ENCODE measurements around the gene KANSL1. TPM values are rescaled to one million over a fixed set of nuclear protein-coding genes. Genes with fewer than 3 reads are reported as not detected.

KANSL1 gene
- polyA plus RNA-seq, 4 donors: 66.4 to 80.7 (median 69.0) TPM

- no peak for DNase-seq (ENCODE audit: low read depth in 4 of 4, low spot score in 3 of 4)
Measured at GRCh38 chr17:46170639-46171429, 22.4 kb downstream of the KANSL1 start.

DNA sequence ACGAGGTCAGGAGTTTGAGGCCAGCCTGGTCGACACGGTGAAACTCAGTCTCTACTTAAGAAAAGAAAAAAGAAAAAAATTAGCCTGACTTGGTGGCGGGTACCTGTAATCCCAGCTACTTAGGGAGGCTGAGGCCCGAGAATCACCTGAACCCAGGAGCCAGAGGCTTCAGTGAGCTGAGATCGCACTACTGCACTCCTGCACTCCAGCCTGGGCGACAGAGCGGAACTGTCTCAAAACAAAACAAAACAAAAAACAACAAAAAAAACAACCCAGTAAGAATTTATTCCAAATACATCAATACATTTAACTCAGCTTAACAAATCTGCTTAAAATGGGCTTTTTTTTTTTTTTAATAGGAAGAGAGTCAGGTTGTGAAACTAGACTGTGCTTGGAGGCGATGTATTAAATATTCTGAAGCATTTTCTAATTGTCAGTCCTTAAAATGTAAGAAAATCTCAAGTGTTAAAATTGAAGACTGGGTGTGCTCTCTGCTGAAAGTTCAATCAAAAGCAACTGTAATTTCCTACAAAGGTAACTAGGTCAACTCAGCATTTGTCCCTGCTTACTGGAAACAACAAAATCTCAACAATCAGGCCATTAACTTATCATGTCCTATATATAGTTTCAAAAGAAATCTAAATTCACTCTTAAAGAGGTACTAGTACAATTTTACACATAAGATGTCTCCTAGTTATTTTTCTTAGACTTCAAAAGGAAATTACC is 23.2 kb downstream of the KANSL1 start:
- DNase-seq (ENCODE audit: low read depth in 4 of 4, low spot score in 3 of 4): no peak

GRCh38 chr17:46167826-46168569 is 25.2 kb downstream of the KANSL1 start:
- DNase-seq (ENCODE audit: low read depth in 4 of 4, low spot score in 3 of 4): no peak

- no peak for DNase-seq (ENCODE audit: low read depth in 4 of 4, low spot score in 3 of 4)
Measured at GRCh38 chr17:46167267-46167666, 26.0 kb downstream of the KANSL1 start.

GRCh38 chr17:46166692-46167249 is 26.5 kb downstream of the KANSL1 start:
- no peak for DNase-seq (ENCODE audit: low read depth in 4 of 4, low spot score in 3 of 4)

DNA sequence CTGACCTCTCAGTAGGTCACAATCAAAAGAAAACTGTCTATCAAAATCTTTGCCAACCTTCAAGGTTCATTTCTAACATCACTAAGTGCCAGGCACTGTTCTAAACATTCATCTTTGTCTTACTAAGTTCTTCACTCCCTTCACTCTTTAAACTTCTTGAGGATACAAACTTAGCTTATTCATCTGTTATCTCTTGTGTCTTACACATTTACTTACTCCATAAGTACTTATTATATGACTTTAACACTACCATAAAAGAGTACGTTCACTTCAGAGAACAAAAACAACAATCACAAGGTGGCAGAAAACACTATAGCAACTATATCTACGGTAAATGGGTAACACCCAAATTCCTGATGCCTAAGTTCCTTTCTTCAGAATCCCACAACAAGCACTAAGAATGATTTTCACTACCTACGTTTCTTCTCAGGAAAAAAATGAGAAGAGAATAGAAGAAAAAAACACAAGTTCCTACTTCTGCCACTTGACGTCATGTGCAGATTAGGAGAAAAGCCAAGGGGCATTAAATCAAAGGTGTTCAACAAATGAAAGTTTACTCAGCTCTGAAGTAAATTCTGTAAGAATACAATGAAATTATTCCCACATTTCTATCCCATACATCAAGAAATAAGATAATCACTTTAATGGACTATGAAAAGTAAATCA is 29.2 kb downstream of the KANSL1 start:
- no peak for DNase-seq (ENCODE audit: low read depth in 4 of 4, low spot score in 3 of 4)

GRCh38 chr17:46163316-46163715 is 29.9 kb downstream of the KANSL1 start:
- no peak for DNase-seq (ENCODE audit: low read depth in 4 of 4, low spot score in 3 of 4)

DNA sequence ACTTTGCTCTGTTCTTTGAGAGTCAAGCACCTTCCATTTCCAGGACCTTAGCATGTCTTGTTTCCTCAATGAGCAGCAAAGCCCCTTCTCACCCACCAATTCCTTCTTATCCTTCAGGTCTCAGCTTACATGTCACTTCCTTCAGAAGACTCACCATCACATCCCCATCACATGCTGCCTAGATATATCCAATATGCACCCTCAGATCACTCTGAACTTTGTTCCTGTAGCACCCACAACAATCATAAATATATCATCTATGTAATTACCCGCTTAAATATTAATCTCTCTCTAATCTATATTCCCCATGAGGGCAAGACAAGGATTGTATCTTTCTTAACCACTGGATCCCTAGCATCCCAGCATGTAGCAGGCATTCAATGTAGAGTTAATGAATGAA is 30.4 kb downstream of the KANSL1 start:
- no peak for DNase-seq (ENCODE audit: low read depth in 4 of 4, low spot score in 3 of 4)

- no peak for DNase-seq (ENCODE audit: low read depth in 4 of 4, low spot score in 3 of 4)
Measured at GRCh38 chr17:46160169-46160568, 33.1 kb downstream of the KANSL1 start.

DNA sequence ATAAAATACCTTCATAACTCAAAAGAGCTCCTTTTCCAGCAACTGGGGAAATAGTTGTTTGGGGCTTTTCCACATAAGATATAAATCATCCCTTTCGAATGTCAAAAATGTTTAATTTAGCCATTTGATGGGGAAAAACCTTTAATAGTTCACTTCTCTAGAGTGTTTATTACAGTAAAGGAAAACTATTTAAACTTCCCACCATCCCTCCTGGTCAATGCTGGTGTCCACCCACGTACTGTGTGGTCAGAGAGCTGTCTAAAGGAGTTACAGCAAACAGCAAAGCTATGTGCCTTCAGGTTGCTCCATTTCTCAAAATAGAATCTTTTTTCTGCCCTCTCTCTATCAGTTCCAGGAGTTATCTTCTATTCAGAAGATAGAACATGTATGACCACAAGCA is 33.5 kb downstream of the KANSL1 start:
- no peak for DNase-seq (ENCODE audit: low read depth in 4 of 4, low spot score in 3 of 4)

GRCh38 chr17:46158323-46159296 is 34.6 kb downstream of the KANSL1 start:
- no peak for DNase-seq (ENCODE audit: low read depth in 4 of 4, low spot score in 3 of 4)

GRCh38 chr17:46157443-46158062 is 35.7 kb downstream of the KANSL1 start:
- no peak for DNase-seq (ENCODE audit: low read depth in 4 of 4, low spot score in 3 of 4)

- DNase-seq (ENCODE audit: low read depth in 4 of 4, low spot score in 3 of 4): no peak
Measured at GRCh38 chr17:46154151-46154816, 38.9 kb downstream of the KANSL1 start.

- DNase-seq (ENCODE audit: low read depth in 4 of 4, low spot score in 3 of 4): no peak
Measured at GRCh38 chr17:46152423-46152822, 40.8 kb downstream of the KANSL1 start.

DNA sequence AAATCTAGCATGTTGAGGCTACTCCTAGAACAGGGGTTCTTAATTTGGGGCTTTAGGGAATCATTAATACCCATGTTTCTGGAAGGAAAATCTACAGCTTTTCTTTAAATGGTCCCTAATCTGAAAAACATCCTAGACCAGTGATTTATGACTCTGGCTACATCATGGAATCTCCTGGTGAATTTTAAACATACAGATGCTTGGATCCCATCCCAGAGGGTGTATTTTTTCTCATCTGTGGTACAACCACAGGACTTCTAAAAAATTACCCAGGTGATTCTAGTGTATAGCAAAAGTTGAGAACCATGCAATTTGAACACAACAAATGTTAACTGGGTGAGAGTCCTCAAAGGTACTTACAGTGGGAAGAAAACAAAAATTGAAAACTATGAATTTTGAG is 41.5 kb downstream of the KANSL1 start:
- DNase-seq (ENCODE audit: low read depth in 4 of 4, low spot score in 3 of 4): no peak

DNA sequence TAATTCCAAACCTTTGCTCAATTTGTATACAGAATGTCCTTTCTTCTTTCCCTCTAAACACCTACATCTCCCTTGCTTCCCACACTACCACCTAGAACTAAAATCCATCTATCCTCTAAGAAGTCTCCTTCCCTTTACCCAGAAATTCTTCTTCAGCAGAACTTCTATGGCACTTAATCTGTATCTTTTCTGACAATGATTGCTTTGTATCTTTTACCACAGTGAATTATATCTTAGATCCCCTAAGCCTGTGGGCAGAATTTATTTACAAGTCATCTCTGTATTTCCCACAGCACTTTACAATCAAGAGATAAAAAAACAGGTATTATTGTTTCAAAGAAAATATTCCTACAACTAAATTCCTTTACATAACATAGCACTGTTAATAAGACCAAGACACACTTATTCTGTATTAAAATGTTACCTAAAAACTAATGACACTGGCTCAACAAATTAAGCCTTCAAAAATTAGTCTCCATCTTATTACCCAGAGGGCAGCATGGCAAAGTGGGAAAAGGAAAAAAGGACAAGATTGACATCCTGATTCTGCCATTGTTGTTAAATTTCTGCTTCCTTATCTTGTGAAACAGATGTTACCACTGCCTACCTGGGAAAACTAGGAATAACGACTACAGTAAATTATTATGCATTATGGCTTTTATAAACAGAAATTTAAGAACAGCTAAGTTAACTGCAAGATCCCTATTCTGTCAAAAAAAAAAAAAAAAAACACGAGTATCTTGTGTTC is 42.8 kb downstream of the KANSL1 start:
- DNase-seq (ENCODE audit: low read depth in 4 of 4, low spot score in 3 of 4): no peak

GRCh38 chr17:46148247-46148646 is 45.0 kb downstream of the KANSL1 start:
- DNase-seq (ENCODE audit: low read depth in 4 of 4, low spot score in 3 of 4): no peak

GRCh38 chr17:46147296-46147695 is 45.9 kb downstream of the KANSL1 start:
- DNase-seq (ENCODE audit: low read depth in 4 of 4, low spot score in 3 of 4): no peak

All from right renal pelvis (tissue), 4 donors.